Fibroblast of the aortic adventitia (primary cell): Measurements from ENCODE around the gene ZKSCAN4. TPM values are rescaled to one million over a fixed set of nuclear protein-coding genes. Genes with fewer than 3 reads are reported as not detected.
A peak's percentile ranks its signal among the peaks of the same experiment; 100 is the strongest.

ENCODE experiments used
- DNase-seq: peaks from one replicate; pipeline ENCODE4 v3.0.0-alpha.2; 2010; ENCODE audit warnings: low read depth
- H3K4me3 ChIP-seq: 2 replicates; pipeline ENCODE4 v1.5.1; 2011; ENCODE audit warnings: low read depth, mild to moderate bottlenecking, control low read depth, low read length, moderate library complexity
- CTCF ChIP-seq: IDR thresholded peaks from 2 replicates; pipeline ENCODE4 v1.5.1; 2011; ENCODE audit warnings: mild to moderate bottlenecking, low read length, control low read depth, inconsistent platforms; ENCODE audit not compliant: insufficient read depth
- total RNA-seq: library from RNA; depleted of rRNA; stranded (reverse); fragments of >200 nt; gene quantifications from 2 replicates; pipeline ENCODE4 v1.2.3, GENCODE V29; 2012; ENCODE audit warnings: low replicate concordance

The ZKSCAN4 gene
- total RNA-seq, 1 donor, result 5.9 TPM

- no peak overlapping the region for H3K4me3 ChIP-seq
- no peak for DNase-seq
- TF ChIP-seq CTCF, result no peak
These were observed 16.1 kb downstream of the ZKSCAN4 start for GRCh38 chr6:28235912-28236452.

GRCh38 chr6:28232785-28233184, 19.3 kb downstream of the ZKSCAN4 start:
- H3K4me3 ChIP-seq, result no peak overlapping the region
- DNase-seq, result no peak
- no peak for TF ChIP-seq CTCF

GRCh38 chr6:28226460-28226859, 25.6 kb downstream of the ZKSCAN4 start:
- H3K4me3 ChIP-seq, result peak overlapping the region; percentile 83
- no peak for TF ChIP-seq CTCF
- no peak for DNase-seq

- H3K4me3 ChIP-seq, result peak within 1 kb of the TSS; percentile 83
- no peak for TF ChIP-seq CTCF
- DNase-seq, result peak; percentile 92
These were observed 26.8 kb downstream of the ZKSCAN4 start, which contains the start of gene ZSCAN9 for GRCh38 chr6:28225056-28225834. ZSCAN9 (plus strand) TSS chr6:28225275; CDS start chr6:28227085, 1,810 bp downstream.

GRCh38 chr6:28224131-28225055, 27.7 kb downstream of the ZKSCAN4 start:
- DNase-seq, result no peak
- H3K4me3 ChIP-seq, result peak overlapping the region; percentile 83
- no peak for TF ChIP-seq CTCF

- H3K4me3 ChIP-seq, result no peak overlapping the region
- no peak for TF ChIP-seq CTCF
- DNase-seq, result no peak
These were observed 31.6 kb downstream of the ZKSCAN4 start for GRCh38 chr6:28220257-28221133.
